Lower lobe of right lung (tissue), 2 donors: ENCODE results near the gene MAK. TPM values are rescaled to one million over a fixed set of nuclear protein-coding genes. Genes with fewer than 3 reads are reported as not detected.

ENCODE experiments used
- ATAC-seq, 2 donors: fragments of 200-7000 bp; cut with Tn5 transposase; one replicate each; pipeline ENCODE4 v1.9.1; 2020 to 2022; ENCODE audit warnings: mild to moderate bottlenecking in 2 of 2, moderate library complexity in 2 of 2
- DNase-seq: peaks from one replicate; pipeline ENCODE4 v3.0.0-alpha.2; 2020
- H3K27ac ChIP-seq: fragments of 200-600 bp; one replicate; pipeline ENCODE4 v1.8.0; 2022
- H3K27me3 ChIP-seq: fragments of 200-600 bp; one replicate; pipeline ENCODE4 v1.8.0; 2022; ENCODE audit warnings: low read depth
- H3K36me3 ChIP-seq: fragments of 200-600 bp; one replicate; pipeline ENCODE4 v1.8.0; 2022; ENCODE audit warnings: mild to moderate bottlenecking
- H3K4me1 ChIP-seq: fragments of 200-600 bp; one replicate; pipeline ENCODE4 v1.8.0; 2022
- H3K4me3 ChIP-seq: fragments of 200-600 bp; one replicate; pipeline ENCODE4 v1.8.0; 2022; ENCODE audit warnings: mild to moderate bottlenecking
- H3K9me3 ChIP-seq: fragments of 200-600 bp; one replicate; pipeline ENCODE4 v1.8.0; 2022
- intact Hi-C: fragments of 100-400 bp; cut with DNase I; formaldehyde crosslinking; loops from one replicate; pipeline ENCODE4 v1.11.0; 2022
- total RNA-seq: library from RNA; stranded (reverse); fragmentation: NEBNext Ultra II Directional; extraction: Animal tissue kit (Norgen Biotek cat#: 25700); gene quantifications from one replicate; pipeline ENCODE4 v1.2.1, GENCODE V29; 2021
- TF ChIP-seq, protein P1 (sequence below): fragments of 200-600 bp; IDR thresholded peaks from one replicate; pipeline ENCODE4 v1.8.0; 2022; ENCODE audit warnings: antibody characterized with exemption, mild to moderate bottlenecking
- donor health status: DM: no; HTN: yes; CAD: no; lungs with severe emphysema.

Gene MAK
- total RNA-seq, 1 donor from 2014 or later = 1.3 TPM

DNA sequence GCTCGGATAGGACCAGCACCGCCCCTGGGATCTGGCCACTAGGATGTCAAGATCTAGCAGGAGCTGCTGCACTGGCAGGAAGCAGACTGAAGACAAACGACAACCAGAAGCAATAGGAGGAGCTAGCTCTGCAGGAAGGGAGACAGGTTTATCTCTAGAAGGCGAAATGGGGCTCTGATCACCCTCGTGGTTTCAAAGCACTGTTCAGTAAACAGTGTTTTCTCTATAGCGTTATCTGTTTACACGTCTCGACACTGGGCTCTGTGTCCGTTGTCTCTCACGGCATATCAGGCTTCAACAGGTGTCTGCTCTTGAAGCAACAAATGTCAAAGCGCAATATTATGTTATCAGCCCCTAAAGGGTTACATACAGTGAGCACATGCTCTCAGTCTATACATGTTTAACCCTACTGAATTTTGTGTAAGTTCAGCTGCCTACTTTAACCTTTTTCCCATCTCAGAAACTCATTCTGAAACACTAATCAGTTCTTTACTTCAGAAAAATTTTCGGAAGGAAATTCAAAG is 66.9 kb downstream of the MAK start:
- peaks cover 41% of the 10 kb centered on the region for H3K36me3 ChIP-seq
- no peak for DNase-seq
- intact Hi-C loops = no loop called here
- TF ChIP-seq, protein P1, sequence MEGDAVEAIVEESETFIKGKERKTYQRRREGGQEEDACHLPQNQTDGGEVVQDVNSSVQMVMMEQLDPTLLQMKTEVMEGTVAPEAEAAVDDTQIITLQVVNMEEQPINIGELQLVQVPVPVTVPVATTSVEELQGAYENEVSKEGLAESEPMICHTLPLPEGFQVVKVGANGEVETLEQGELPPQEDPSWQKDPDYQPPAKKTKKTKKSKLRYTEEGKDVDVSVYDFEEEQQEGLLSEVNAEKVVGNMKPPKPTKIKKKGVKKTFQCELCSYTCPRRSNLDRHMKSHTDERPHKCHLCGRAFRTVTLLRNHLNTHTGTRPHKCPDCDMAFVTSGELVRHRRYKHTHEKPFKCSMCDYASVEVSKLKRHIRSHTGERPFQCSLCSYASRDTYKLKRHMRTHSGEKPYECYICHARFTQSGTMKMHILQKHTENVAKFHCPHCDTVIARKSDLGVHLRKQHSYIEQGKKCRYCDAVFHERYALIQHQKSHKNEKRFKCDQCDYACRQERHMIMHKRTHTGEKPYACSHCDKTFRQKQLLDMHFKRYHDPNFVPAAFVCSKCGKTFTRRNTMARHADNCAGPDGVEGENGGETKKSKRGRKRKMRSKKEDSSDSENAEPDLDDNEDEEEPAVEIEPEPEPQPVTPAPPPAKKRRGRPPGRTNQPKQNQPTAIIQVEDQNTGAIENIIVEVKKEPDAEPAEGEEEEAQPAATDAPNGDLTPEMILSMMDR = no peak
- no peak for ATAC-seq
- no peaks in the 10 kb centered on the region for H3K9me3 ChIP-seq
- no peak overlapping the region for H3K4me3 ChIP-seq
- H3K27ac ChIP-seq = no peak overlapping the region
- H3K4me1 ChIP-seq = no peaks in the 10 kb centered on the region
- H3K27me3 ChIP-seq = no peaks in the 10 kb centered on the region

GRCh38 chr6:10769419-10769818 is 68.9 kb downstream of the MAK start:
- H3K4me3 ChIP-seq = no peak overlapping the region

GRCh38 chr6:10763006-10763405 is 75.3 kb downstream of the MAK start:
- ATAC-seq = no peak
- no peaks in the 10 kb centered on the region for H3K9me3 ChIP-seq
- no peak for DNase-seq
- intact Hi-C loops = no loop called here
- H3K36me3 ChIP-seq = peaks cover under 1% of the 10 kb centered on the region
- no peak overlapping the region for H3K27ac ChIP-seq
- peaks cover 5% of the 10 kb centered on the region for H3K4me1 ChIP-seq
- no peak overlapping the region for H3K4me3 ChIP-seq
- TF ChIP-seq, protein P1 = no peak
- no peaks in the 10 kb centered on the region for H3K27me3 ChIP-seq

More at GRCh38 chr6:10769419-10769818, 68.9 kb downstream of the MAK start:
- H3K4me1 ChIP-seq = no peaks in the 10 kb centered on the region
- H3K27ac ChIP-seq = no peak overlapping the region
- peaks cover 29% of the 10 kb centered on the region for H3K36me3 ChIP-seq
- intact Hi-C loops = no loop called here
- no peaks in the 10 kb centered on the region for H3K9me3 ChIP-seq
- DNase-seq (no peak), ATAC-seq (no peak)
- no peaks in the 10 kb centered on the region for H3K27me3 ChIP-seq
- TF ChIP-seq, protein P1 = no peak

DNA sequence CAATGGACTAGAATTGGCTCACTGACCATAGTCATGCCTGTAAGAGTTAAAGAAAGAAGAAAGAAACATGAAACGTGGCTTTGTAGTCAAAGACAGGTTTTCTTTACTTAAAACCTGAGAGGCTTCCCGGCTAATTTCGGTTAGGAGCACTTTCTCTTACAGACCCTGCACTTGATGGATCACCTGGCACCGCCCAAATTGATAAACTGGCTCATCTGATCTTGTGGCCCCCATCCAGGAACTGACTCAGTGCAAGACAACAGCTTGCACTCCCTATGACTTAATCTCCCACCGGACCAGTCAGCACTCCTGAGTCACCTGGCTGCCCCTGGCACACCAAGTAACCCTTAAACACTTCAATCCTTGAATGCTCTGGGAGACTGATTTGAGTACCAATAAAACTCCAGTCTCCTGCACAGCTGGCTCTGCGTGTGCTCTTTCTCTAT is 78.4 kb downstream of the MAK start:
- H3K27ac ChIP-seq = no peak overlapping the region
- no peak overlapping the region for H3K4me3 ChIP-seq
- intact Hi-C loops = no loop called here
- ATAC-seq (peak; percentile 38 to 49), DNase-seq (no peak)
- no peaks in the 10 kb centered on the region for H3K9me3 ChIP-seq
- TF ChIP-seq, protein P1 = no peak
- peaks cover 28% of the 10 kb centered on the region for H3K36me3 ChIP-seq
- no peaks in the 10 kb centered on the region for H3K27me3 ChIP-seq
- peaks cover 5% of the 10 kb centered on the region for H3K4me1 ChIP-seq

DNA sequence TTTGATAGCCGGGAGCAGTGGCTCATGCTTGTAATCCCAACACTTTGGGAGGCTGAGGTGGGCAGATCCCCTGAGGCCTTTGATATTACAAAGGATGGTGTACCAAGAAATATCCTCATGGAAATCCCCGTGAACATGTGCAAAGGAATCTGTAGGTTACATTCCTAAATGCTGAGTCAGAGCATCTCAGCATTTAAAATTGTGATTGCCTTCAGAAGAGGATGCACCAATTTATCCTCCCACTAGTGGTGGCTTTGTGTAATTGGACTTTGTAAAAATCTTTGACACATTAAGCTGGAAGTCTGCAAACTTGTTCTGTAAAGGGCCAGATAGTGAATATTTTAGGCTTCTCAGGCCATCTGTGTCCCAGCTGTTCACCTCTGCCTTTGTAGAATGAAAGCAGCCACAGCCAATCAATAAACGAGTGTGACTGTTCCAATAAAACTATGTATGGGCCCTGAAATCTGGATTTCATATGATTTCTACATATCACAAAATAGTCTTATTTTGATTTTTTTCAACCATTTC is 79.0 kb downstream of the MAK start:
- H3K27ac ChIP-seq = no peak overlapping the region
- intact Hi-C loops = no loop called here

More for the DNA sequence above, 79.0 kb downstream of the MAK start:
- H3K9me3 ChIP-seq = no peaks in the 10 kb centered on the region
- H3K4me3 ChIP-seq = no peak overlapping the region
- TF ChIP-seq, protein P1 = peak; percentile 37
- ATAC-seq = peak; percentile 13 to 48
- DNase-seq = no peak
- peaks cover 5% of the 10 kb centered on the region for H3K4me1 ChIP-seq
- peaks cover 34% of the 10 kb centered on the region for H3K36me3 ChIP-seq
- no peaks in the 10 kb centered on the region for H3K27me3 ChIP-seq
